Pancreas (tissue), 10 donors: ENCODE measurements around the gene NOS3. TPM values are rescaled to one million over a fixed set of nuclear protein-coding genes. Genes with fewer than 3 reads are reported as not detected.

Experiments
- ATAC-seq, 4 donors: fragments of 200-7000 bp; cut with Tn5 transposase; one replicate each; pipeline versions ENCODE4 v1.8.0 to v1.9.1; 2020; ENCODE audit warnings: mild to moderate bottlenecking in 4 of 4, moderate library complexity in 4 of 4
- DNase-seq, 6 donors: peaks; one replicate each; pipeline ENCODE4 v3.0.0-alpha.2; 2020
- FAIRE-seq: peaks from 2 replicates; lab custom pipeline; 2012; peaks lifted over from hg19 to GRCh38; lab: Jason Lieb, UNC
- H3K27ac ChIP-seq, 4 donors: fragments of 200-600 bp; sonication (generic); 1 replicate in 3 of 4; 2 replicates in 1 of 4; pipeline versions ENCODE4 v1.5.0 to v1.8.0; 2020
- H3K27me3 ChIP-seq, 4 donors: fragments of 200-600 bp; one replicate each; pipeline ENCODE4 v1.8.0; 2021
- H3K36me3 ChIP-seq, 3 donors: fragments of 200-600 bp; sonication (generic) in 1 of 3; one replicate each; pipeline versions ENCODE4 v1.5.0 to v1.8.0; 2020 to 2021
- H3K4me1 ChIP-seq, 3 donors: fragments of 200-600 bp; one replicate each; pipeline ENCODE4 v1.8.0; 2021
- H3K4me3 ChIP-seq, 4 donors: fragments of 200-600 bp; sonication (generic) in 2 of 4; one replicate each; pipeline versions ENCODE4 v1.5.0 to v1.8.0; 2020 to 2021
- H3K9me3 ChIP-seq, 4 donors: fragments of 200-600 bp; one replicate each; pipeline ENCODE4 v1.8.0; 2021
- CTCF ChIP-seq, 4 donors: fragments of 200-600 bp; sonication (generic) in 3 of 4; IDR thresholded peaks; one replicate each; pipeline versions ENCODE4 v1.5.0 to v1.8.0; 2021; ENCODE audit warnings: antibody characterized with exemption in 4 of 4
- WGBS, 2 donors: extraction: QIAGEN DNeasy Blood & Tissue Kit; methylation state at CpG; one replicate each; pipeline ENCODE4 v1.1.7; 2013; 5-methylcytosine and 5-hydroxymethylcytosine counted together
- intact Hi-C, 3 donors: fragments of 100-400 bp; cut with DNase I; formaldehyde crosslinking; loops; one replicate each; pipeline versions ENCODE4 v1.11.1 to v1.14.2; 2022
- polyA plus RNA-seq, 2 donors: library from polyadenylated mRNA; stranded (reverse); fragments of 200-250 nt; gene quantifications; one replicate each; pipeline ENCODE4 v1.2.3, GENCODE V29; 2013
- total RNA-seq, 6 donors: library from RNA; stranded (reverse); fragmentation: NEBNext Ultra II Directional in 4 of 6; extraction: Animal tissue kit (Norgen Biotek cat#: 25700) in 4 of 6; gene quantifications; one replicate each; pipeline versions ENCODE4 v1.2.1 to v1.2.4, GENCODE V29; 2021 to 2023
- donor health status: healthy with polysubstance abuse.
- donor health status: DM: no; HTN: no; CAD: no; lungs with moderate emphysema.
- donor health status: DM: no; HTN: no; CAD: no.
- donor health status: control.
- donor health status: control.
- donor health status: Bipolar disorder and iron deficiency.
- donor health status: DM: yes; HTN: yes; CAD: no.
- donor health status: DM: no; HTN: no; CAD: no.
- donor health status: DM: no; HTN: no; CAD: no.
- donor health status: DM: yes; HTN: yes; CAD: no.

The NOS3 gene
- total and polyA plus RNA-seq, 8 donors = 1.0 to 12.5 (median 3.5) TPM

GRCh38 chr7:150946421-150947240 is 44.2 kb upstream of the NOS3 start:
- Histone ChIP-seq H3K27ac (no peak overlapping the region), H3K4me1 (no peaks in the 10 kb centered on the region)
- peak in 2 of 6 donors; percentile 49 to 51 for DNase-seq

GRCh38 chr7:150947241-150947745 is 43.5 kb upstream of the NOS3 start:
- Histone ChIP-seq H3K36me3 (no peaks in the 10 kb centered on the region), H3K27ac (no peak overlapping the region), H3K4me1 (no peaks in the 10 kb centered on the region), H3K4me3 (no peak overlapping the region), H3K27me3 (no peaks in the 10 kb centered on the region), H3K9me3 (no peaks in the 10 kb centered on the region)
- 20 to 31% methylated on average over 10 to 31 of the region's 31 CpGs for WGBS, 2 donors
- no peak for TF ChIP-seq CTCF (IDR thresholded peaks at IDR 0.05)
- FAIRE-seq = no peak
- peak in 2 of 4 donors; percentile 8 to 35 for ATAC-seq
- DNase-seq = peak in 2 of 6 donors; percentile 59 to 72
- intact Hi-C loops = no loop called here

More at GRCh38 chr7:150946421-150947240, 44.2 kb upstream of the NOS3 start:
- ATAC-seq = peak in 1 of 4 donors; percentile 4
- no peaks in the 10 kb centered on the region for H3K9me3 ChIP-seq
- H3K36me3 ChIP-seq = no peaks in the 10 kb centered on the region
- no peaks in the 10 kb centered on the region for H3K27me3 ChIP-seq
- no peak for FAIRE-seq
- 70 to 75% methylated on average over 25 to 27 of the region's 27 CpGs for WGBS, 2 donors
- intact Hi-C loops = no loop called here
- TF ChIP-seq CTCF (IDR thresholded peaks at IDR 0.05) = no peak
- H3K4me3 ChIP-seq = no peak overlapping the region

GRCh38 chr7:150947761-150948651 is 42.8 kb upstream of the NOS3 start:
- Histone ChIP-seq H3K9me3 (no peaks in the 10 kb centered on the region), H3K4me3 (no peak overlapping the region), H3K27ac (no peak overlapping the region), H3K36me3 (no peaks in the 10 kb centered on the region), H3K4me1 (no peaks in the 10 kb centered on the region), H3K27me3 (no peaks in the 10 kb centered on the region)
- peak in 1 of 6 donors; percentile 26 for DNase-seq
- TF ChIP-seq CTCF (IDR thresholded peaks at IDR 0.05) = no peak
- no peak for FAIRE-seq
- no peak for ATAC-seq
- 35 to 41% methylated on average over 28 to 34 of the region's 34 CpGs for WGBS, 2 donors
- intact Hi-C loops = no loop called here

- DNase-seq (peak in 3 of 6 donors; percentile 7 to 57 (median 51)), ATAC-seq (no peak), FAIRE-seq (no peak)
- intact Hi-C loops = no loop called here
- no peaks in the 10 kb centered on the region for H3K27me3 ChIP-seq
- H3K4me1 ChIP-seq = no peaks in the 10 kb centered on the region
- no peak overlapping the region for H3K4me3 ChIP-seq
- no peak overlapping the region for H3K27ac ChIP-seq
- TF ChIP-seq CTCF (IDR thresholded peaks at IDR 0.05) = no peak
- 69 to 77% methylated on average over 15 of the region's 15 CpGs for WGBS, 2 donors
- H3K9me3 ChIP-seq = no peaks in the 10 kb centered on the region
- H3K36me3 ChIP-seq = no peaks in the 10 kb centered on the region
Measured at GRCh38 chr7:150948791-150949251, 42.0 kb upstream of the NOS3 start.
